Occipital lobe (tissue), 2 donors: ENCODE measurements around the gene EBF4. TPM values are rescaled to one million over a fixed set of nuclear protein-coding genes. Genes with fewer than 3 reads are reported as not detected.

Experiments
- DNase-seq: peaks from one replicate; lab custom pipeline; 2025; lab: John Stamatoyannopoulos, UW
- total RNA-seq: library from RNA; depleted of rRNA; stranded (reverse); fragments of >200 nt; gene quantifications from one replicate; pipeline ENCODE4 v1.2.3, GENCODE V29; 2014

Gene EBF4
- total RNA-seq, 1 donor from 2014 or later: 10.5 TPM

DNA sequence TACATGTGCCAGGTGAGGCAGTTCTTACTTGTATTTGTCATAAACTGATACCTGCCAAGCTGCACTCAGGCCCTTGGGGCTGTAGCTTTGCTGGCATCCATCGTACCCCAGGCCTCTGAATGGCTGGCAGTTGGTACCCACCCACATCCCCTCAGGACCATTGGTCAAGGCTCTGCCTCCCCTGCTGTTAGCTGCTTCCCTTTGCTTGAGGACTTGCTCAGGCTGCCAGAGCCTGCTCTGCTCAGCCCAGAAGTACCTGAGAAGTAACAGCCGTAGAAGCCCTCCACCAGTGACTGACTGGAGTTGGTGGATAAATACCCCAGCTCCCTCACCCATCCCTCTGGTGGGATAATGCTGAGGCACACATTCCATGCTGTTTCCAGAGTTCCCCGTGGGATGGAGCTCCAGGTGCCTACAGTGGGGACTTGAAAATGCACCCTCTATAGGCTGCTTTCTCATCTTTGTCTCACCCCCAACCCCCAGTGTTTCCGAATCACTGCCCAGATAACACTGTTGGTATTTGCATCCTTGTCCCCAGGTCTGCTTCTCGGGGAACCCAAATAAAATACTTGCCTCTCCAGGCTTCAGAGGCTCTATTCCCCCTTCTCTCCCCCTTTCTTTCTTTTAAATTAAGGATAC is 7.3 kb downstream of the EBF4 start:
- DNase-seq: no peak

DNA sequence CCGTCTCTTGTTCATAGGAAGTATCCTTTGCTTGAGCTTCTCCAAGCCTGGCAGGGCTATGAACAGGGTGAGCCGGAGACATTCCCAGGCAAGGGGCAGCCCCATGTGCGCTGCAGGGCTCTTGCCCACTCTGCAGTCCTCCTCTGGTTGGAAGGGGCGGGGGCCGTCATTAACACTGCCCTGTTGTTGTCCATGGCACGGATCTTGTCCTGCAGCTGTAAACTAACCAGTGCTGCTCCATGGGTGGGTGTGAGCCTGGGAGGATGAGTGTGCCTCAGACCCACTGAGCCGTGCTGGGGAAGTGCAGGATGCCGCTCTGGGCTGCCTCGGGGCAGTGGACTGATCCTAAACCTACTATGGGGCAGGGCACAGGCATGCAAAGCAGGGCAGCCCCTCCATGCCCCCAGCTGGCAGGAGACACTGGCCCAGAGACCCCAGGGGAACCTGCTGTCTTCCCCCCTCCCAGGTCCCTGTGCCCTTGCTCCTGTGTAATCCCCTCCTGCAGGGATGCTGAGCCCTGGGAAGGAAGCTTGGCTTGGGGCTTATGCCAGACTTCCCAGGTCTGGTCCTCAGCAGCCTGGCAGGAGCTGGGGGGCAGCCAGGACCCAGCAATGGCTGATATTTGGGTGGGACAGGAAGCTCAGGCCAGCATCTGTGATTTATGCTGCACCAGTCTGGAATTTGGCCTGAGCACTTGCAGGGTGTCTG is 8.5 kb downstream of the EBF4 start:
- DNase-seq: no peak

DNA sequence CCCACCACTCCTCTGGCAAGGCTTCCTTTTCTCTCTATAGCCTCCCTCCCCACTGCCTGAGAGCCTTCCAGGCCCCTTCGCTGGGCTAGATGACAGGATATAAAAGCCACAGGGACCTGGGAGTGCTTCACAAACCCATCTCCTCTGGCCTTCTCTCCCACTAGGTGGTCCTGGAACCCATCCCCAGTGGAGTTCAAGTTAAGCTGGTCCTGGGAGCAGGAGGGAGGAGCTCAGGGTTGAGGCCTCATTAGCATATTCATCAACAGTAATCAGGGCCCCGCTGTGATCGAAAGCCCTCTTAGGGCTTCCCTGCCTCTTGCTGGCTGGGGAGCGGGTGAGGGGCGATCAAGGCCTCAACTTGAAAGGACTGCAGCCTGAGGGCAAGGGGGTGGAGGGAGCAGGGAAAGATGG is 9.1 kb downstream of the EBF4 start:
- no peak for DNase-seq

DNA sequence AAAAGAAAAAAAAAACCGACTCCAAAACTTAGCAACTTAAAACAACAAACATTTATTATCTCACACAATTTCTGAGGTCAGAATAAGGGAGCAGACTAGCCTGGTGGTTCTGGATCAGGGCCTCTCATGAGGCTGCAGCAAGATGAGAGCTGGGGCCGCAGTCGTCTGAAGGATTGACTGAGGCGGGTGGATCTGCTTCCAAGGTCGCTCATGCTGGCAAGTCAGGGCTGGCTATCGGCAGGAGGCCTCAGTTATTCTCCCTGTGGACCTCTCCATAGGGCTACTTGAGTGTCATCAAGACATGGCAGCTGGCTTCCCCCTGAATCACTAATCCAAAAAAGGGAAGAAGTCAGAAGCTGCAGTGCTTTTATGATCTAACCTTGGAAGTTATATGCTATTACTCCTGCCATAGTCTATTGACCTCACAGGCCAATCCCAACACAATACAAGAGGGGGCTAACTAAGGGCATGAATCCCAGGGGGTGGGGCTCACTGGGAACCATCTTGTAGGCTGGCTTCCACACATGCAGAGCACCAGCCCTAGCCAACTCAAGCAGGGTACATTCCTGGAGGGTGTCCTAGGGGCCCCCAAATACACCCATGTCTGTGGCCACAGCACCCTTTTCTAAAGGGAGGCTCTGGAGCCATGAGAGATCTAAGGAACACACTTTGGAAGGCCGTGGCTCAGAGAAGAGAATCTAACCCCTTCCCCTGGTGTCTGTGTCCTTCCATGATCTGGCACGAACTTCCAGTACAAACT is 11.3 kb downstream of the EBF4 start:
- DNase-seq: no peak

DNA sequence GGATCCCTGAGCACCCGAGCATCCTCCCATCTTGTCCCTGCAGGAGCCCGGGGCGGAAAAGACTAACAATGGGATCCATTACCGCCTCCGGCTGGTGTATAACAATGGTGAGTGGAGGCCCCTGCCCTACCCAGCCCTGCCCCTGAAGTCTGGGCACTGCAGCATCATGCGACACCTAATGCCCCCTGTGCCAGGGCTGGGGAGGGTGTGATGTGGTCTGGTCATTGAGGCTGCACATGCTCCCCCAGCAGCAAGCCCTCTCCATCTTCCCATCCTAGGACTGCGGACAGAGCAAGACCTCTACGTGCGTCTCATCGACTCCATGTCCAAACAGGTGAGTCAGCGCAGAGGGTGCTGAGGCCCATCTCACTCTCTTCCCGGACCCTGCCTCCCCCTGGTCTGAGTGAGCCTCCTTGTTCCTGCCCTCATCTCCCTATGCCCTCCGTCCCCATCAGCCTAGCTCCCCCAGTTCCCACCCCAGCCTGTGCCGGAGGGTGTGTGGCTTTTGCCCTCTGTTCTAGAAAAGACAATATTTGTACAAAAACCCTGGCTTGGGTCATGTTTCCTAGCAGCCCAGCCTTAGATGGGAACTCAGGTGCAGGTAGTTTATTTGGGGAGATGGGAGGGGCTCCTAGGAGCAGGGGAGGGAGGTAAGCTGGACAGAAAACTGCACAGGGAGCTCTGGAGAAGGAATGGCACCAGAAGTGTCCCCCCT is 13.5 kb downstream of the EBF4 start:
- DNase-seq: no peak

DNA sequence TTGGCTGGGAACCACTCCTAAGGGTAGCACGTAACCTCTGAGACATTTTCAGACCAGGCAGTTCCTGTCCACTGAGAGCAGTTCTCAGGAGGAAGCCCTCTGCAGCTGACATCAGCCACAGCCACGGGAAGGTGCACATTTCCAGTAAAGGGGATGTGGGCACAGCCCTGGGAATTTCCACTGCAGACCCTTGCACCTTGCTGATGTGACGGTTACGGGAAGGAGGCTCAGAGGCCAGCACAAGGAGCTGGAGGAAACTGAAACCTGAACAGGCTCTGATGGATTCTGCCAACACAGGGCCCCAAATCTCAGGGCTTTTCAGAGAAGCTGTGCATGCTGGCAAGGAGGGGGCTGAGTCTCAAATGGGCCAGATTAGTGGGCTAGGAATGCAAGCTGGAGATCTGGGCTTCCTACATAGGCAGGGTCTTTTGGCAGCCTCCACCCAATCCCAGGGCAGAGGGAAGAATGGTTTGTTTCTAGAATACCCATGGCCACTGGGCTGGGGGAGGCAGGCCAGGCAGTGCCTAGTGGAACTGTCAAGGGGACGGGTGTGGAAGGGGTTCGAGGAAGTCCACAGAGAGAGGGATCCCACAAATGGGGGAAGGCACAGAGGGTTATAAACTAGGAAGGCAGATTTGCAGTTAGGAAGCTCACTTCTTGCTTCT is 14.2 kb downstream of the EBF4 start:
- DNase-seq: no peak

DNA sequence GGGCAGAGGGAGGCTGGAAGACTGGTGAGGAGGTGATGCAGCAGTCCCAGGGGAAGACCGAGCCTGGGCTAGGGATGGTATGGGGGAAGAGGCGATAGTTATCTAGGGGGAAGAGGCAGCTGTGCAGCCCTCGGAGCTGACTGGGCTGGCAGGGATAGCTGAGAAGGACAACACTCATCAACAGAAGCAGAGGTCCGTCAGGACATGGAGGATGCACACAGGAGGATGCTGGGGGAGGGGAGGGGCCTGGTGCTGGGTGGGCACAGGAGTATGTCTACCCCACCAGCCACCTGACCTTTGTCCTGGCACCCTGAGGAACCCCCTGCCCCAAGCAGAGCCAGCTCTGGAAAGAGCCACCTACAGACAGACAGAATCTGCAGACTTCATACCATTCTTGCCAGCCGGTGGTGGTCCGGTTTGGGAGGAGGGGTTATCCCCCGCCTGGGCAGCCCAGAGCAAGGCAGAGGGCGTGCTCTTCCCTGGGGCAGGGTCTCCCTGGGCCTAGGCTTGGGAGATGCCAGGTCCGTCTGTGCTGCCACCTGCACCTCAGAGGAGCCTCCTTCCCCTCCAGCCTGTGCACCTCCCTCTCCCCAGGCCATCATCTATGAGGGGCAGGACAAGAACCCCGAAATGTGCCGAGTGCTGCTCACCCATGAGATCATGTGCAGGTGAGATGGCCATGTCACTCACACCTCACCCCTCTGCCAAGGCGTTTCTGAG is 14.9 kb downstream of the EBF4 start:
- DNase-seq: no peak

DNA sequence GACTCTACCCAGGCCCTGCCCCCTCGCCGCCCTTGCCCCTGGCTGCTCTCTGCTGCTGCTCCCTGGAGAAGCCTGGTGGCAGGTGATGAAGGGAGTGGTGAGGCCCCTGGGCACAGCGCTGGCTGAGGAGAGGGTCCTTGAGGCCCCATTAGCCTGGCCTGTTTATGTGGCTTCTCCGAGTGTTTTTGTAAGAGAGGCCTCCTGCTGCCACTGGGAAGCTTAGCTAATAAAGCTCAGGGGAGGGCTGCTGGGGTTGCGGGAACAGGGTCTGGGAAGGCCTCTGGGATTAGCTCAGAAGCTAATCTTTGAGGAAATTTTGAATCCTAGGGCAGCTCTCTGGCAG is 15.5 kb downstream of the EBF4 start:
- no peak for DNase-seq

DNA sequence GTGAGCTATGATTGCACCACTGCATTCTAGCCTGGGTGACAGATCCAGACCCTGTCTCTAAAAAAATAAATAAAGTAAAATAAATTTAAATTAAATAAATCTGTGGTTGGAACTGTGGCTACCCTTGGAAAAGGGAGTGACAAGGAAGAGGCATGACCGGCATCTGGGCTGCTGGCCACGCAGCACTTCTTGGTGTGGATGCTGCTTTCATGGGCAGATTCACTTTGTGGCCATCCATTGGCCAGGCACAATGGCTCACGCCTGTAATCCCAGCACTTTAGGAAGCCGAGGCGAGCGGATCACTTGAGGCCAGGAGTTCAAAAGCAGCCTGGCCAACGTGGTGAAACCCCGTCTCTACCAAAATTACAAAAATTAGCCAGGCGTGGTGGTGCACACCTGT is 16.1 kb downstream of the EBF4 start:
- no peak for DNase-seq

DNA sequence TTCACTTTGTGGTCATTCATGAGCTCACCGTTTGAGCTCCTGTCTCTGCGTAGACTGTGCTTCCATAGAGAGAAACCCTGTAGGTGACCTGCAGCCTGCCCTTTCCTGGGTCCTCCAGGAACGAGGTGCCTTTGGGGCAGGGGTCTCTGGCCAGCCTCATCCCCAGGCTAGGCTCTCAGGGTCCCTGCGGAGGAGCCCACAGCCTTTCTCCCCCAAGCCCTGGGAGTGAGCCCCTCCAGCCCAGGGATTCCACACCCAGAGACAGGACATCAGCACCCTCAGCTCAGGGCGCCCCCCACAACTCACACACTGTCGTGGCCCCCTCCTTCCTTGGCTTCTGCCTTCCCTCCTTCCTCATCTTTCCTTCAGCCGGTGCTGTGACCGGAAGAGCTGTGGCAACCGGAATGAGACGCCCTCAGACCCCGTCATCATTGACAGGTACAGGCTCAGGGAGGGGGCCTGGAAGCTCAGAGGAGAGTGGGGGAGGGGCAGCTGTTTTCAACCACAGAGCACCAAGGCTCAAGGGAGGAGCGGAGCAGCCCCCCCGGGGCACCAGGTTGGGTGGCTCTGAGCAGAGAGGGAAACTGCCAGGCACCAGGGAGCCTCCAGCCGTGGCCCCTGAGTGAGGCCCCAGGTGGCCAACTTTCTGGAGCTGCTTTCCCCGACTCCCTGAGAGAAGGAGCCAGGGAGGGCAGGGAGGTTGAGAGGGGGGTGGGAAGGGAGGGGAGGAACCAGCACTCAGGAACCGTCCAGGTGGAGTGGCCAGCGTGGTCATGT is 16.8 kb downstream of the EBF4 start:
- DNase-seq: no peak

DNA sequence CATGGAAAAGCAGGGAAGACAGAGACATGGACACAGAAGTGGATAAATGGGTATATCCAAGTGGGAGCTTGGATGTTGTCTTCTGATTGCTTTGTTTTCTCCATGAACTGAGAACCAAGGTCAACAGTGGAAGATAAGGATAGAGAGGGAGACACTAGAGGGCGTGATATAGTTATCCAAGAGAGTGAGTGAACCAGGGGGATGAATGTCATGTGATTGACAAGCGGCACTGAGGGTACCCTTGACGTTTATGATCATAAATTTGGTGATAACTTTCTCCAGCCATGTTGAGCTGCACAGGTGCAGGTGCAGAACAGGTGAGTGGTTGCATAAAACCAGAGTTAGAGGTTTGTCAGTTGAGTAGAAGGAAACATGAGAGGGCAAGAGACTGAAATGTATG is 20.7 kb downstream of the EBF4 start:
- DNase-seq: no peak

DNA sequence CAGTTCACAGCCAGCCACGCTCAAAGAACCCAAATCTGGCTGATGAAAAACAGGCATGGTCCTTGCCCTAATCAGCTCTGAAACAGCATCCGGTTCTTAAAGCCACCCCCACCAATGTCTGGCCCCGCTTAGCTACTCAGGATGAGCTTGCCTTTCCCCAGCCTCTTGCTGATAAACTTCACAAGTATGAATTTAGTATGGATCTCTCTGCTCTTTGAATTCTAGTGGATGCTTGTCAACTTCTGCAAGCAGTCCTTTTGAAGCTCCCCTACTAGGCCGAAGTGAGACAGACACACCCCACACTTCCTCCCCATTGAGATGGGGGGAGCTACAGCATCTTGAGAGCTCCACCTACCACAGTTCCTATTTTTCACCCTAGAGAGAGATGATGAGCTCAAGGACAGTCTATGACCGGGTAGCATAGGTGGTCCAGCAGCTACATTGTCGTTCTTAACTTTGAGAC is 36.7 kb downstream of the EBF4 start:
- no peak for DNase-seq

DNA sequence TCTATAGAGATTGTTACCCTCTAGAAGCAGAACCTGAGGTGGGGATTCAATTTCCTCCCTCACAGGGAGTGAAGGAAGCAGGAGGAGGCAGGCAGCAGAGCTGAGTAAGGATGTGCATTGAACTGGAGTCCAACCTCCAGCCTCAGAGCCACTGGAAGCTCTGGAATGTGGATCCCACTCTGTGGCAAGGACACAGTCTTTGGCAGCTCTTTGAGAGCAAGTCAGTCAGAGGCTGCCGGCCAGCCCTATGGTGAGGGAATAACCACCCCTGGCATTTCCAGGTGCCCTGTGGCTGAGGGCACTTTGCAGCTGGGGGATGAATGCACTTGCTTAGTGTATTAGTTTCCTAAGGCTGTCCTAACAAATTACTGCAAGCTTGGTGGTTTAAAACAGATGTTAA is 37.2 kb downstream of the EBF4 start:
- DNase-seq: no peak

DNA sequence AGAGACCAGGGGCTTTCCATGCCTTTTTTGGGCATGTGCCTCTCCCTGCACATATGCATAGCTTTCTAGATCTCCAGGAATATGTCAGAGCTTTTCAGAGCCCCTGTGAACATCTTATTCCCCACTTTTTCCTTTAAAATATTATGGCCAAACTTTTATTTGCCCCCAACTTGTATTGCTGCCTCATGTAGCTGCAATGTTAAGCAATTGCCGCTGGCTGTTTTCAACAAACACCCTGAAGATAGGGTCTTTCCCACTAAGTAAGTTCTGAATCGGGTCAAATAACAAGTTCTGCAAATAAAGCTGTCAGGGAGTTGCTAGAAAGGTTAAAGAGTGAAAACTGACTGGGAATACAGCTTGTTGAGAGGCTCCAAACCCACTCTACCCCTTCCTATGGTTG is 42.3 kb downstream of the EBF4 start:
- no peak for DNase-seq

DNA sequence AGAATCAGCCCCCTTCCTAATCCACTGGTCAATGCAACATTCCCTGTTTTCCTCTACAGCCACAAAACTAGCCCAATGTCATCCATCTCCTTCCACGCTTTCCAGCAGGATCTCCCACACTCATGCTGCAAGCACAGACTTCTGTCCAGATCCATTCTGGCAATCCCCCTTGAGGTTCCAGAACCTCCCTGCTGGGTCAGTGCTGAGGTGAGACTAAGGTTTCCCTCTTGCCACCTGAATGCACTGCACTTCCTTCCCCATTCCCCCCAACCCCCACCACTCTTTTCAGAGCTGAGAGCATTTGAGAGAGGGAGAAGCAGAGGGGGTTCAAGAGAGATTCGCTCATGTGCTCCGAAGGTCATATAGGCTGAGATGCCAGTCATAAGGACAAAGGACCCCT is 43.9 kb downstream of the EBF4 start:
- no peak for DNase-seq

DNA sequence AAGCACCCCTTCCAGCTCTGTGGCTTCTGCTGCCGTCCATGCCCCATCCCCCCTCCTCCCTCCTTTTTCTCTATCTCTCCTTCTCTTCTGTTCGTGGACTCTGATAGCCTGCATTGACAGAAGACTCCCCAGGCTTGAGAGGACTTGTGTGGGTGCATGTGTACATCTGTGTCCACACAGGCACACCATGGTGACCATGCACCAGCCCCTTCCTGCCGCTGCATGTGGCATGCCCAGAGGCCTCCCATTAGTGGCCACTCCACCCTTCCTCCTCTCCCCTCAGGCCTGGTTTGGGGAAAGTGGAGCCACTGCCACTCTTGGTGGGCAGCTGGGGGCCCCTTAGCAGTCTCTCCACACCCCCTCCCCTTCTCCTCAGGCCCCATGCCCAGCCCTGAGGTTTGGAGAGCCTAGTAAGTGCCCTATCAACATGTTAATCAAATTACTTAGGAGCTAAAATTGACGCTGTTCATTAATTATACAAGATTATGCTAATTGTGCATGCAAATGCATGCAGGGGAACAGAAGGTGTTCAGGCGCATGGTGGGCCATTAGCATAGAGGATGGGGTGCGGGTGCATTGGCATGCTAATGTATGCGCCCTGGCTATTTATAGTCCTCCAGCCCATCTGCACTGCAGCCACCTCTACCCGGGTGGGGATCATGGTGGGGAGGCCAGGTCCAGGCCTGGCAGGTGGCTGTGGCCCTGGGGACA is 45.9 kb downstream of the EBF4 start:
- DNase-seq: no peak

DNA sequence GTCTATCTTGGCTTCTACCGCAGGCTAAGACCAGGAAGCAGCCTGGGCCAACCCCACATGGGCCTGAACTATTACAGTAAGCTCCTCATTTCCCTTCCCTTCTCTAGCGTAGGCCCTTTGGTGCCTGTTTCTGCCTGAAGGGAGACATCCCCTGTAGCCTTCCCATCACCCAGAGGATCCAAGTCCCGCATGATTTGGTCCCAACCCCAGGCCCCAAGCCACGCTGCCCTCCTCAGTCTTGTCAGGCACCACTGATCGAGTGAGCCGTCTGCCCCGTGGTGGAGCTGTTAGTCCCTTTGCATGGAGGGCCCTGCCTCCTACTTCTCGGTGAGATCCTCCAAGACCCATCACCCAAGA is 46.4 kb downstream of the EBF4 start:
- DNase-seq: no peak

DNA sequence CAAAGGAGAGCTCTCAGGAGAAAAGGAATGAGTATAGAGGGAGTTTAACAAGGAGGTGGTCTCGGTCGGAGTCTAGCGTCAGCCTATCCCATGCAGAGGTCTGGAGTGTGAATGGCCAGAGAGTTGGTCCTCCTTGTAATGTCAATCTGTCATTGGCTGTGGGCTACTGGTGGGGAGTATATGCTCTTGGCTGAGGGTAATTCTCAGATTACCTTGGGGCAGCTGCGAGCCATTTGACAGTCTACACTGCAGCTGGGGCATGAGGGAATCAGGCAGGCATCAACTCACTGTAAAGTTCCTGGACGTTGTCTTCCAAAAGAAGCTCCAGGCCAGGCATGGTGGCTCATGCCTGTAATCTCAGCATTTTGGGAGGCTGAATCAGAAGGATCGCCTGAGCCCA is 48.1 kb downstream of the EBF4 start:
- no peak for DNase-seq

DNA sequence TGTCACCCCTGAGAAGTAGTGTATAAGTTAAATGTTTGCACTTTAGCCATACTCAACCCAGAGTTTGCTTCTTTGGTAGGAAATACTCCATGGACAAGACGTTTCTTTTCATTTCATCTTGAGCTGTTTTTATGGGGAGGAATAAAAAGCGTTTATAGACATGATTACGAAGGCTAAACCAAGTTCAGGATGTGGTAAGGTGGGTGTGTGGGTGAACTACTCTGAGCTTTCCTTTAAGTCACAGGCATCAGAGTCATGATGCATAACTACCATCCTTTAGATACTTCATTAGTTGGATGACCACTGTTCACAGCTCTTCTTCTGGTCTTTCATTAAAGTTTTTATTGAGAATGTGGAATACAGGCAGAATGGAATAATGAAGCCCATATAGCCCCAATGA is 48.9 kb downstream of the EBF4 start:
- DNase-seq: no peak

DNA sequence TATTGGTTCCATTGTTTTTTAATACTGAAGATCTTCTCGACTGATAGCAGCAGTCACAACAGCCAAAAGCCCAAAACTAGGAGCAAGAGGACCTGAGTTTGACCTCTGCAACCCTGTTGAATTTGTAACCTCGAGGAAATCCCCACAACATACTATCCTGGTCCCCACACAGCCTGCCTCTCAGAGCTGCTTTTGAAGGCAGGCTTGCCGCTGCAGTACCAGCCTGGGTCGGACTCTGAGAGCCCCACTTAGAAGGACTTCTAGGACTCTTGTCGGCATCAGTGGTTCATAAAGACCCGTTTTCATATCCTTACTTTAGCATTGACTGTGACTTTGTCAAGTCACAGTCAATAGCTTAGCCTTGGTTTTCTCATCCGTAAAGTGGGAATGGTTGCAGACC is 49.3 kb downstream of the EBF4 start:
- no peak for DNase-seq
